Central memory CD4-positive, alpha-beta T cell (primary cell): Measurements from ENCODE around the gene SIX1.

Experiments
- DNase-seq: peaks from one replicate; pipeline ENCODE4 v3.0.0; 2022

Gene SIX1

DNA sequence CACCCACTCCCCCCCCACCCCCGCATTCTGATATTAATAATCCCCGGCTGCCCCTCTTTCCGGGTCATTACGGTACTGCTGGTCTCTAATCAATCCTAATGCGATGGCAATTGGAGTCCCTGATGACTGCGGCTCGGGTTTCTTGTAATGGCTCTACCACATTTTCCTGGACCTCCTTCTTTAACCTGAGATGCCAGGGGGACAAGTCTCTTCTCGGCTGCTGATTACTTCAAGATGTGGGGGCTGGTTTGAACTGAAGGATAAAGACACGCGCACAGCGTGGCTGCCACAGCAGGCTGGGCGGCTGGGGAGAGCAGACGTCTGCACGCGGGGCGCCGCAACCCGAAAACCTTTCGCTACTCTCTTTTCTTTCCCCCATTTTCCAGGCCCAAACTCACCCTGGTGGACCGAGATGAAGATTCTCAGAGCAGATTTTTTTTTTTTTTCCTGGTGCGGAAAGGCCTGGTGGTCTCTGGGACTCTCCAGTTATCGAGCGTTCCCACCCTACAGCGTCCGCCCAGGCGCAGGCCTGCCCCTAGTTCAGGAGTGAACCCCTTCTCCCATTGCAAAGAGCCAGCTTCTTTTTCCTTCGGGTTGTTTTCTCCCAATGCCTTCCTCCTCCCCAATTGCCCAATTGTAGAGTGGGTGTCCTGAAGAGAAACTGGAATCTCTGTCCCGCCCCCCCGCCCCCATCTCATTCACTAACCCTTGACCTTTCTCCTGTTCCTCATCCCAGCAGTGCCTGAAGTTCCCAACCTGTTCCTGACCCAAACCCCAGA, 6.0 kb upstream of the SIX1 start:
- no peak for DNase-seq

DNA sequence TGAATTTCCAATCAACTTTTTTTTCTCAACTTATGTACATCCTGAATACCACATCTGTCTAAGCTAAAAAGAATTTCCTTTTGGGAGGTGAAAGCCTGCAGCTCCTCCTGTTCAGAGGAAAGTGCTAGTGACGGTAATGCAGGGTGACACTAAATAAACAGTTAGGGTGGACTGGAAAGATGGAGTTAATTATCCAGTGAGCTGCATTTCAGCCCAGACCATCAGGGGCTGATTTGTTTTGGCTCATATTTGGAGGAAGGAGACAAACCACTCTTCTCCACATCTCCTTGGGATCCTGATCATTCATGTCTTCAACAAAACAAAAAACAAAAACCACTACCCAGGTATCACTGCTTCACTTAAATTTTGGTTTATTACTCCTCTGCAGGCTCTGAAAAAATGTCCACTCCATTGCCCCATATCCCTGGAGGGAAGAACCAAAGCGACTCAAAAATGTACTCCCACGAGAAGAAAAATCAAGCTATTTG, 5.1 kb upstream of the SIX1 start:
- DNase-seq: no peak

DNA sequence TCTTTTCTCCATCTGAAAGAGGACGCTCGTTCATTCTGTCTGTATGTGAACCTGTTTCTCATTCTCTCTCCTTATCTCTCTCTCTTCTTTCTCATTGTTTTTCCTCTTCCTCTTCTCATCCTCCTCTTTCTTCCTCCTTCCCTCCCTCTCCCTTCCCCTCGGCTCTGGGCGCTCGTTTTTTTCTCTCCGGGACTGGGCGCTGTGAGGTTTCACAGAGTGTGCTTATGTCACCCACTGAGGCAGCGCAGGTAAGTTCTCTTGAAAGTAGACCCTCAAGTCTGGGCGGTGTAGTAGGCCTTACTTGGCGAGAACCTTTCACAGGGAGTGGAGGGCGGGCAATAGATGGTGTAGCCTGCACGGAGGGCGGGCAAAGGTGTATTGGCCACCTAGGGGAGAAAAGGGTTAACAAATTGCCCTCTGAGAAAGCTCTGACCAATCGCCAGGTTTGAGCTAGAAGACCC, 4.5 kb upstream of the SIX1 start:
- no peak for DNase-seq

DNA sequence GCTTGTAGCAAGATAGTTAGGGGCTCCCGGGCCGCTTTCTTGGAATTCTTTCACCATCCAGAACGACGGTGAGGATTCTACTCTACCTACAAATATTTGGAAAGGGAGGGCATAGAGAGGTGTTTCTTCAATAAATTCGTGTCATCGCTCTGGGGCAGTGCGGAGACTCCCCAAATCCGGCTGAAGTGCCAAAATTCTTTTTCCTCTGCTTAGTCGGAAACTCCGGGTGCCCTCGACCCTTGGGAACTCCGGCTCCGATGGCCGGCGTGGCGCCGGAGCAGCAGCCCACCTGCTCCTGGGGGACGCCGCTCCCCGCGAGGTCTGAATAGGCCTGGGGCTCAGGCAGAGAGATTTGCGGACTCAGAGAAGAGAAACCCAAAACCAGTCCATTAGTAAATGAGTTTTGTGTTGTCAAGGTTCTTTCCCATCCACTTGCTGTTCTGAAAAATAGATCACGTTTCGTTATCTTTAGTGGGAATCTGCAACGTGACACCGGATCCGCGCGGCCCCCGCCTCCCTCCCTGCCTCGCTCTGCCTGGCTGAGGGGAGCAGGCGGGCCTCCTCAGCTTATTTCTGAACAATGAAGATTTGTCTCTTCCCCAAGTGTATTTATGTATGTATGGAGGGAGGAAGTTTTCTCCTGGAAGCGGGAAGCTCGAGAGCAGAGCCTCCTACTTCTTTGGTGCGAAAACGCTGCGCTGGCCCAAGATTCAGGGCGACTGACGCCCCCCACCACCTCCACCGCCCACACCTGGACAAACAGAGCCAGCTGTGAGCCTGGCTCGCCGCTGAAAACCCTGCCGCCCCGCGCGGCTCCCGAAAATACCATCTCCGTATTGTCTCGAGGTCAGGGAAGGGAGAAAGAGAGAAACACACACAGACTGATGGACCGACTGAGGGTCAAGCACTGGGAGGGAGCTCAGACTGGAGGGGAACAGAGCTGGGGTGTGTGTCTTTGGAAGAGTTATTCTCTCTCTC, 3.7 kb upstream of the SIX1 start:
- DNase-seq: no peak

DNA sequence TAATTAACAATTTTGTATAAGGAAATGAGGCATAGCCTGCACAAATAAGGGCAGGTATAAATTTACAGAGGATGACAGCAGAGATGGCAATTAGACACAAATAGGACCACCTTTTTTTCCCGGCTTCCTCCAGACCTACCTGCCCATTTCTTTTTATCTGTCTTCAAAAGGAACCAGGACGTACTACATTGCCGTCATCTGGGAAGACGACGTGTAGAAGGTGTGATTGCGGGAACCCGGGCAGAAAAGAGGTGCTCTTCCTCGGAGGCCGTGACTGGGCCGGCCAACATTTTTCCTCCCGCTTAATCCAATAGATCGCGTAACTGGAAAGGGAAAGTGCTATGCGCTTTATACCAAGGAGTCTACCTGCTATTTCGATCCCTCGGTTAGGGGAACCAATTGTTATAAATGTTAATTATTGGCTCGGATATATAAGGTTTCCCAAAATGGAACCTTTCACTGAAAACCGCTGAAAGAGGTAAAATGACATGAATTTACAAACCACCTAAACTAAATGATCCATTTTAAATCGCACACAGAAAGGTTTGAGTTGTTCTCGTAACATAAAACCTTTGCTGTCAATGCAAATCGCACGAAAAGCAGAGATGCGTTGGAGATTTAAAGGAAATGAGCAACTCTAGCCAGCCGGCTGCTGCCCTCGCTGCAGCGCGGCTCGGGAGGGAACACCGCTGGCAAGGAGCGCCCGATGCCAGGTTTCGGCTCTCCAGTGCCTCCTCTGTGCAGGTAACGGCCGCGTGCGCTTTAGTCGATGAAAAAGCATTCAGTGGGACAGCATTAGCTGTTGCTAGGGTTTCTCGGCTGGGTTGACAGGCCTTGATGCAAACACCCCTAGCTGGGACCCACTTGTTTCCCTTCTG, 2.8 kb upstream of the SIX1 start:
- DNase-seq: no peak

- no peak for DNase-seq
Observed at GRCh38 chr14:60651086-60651795, 2.0 kb upstream of the SIX1 start.

- DNase-seq: no peak
Observed at GRCh38 chr14:60650373-60650961, 1.2 kb upstream of the SIX1 start.

DNA sequence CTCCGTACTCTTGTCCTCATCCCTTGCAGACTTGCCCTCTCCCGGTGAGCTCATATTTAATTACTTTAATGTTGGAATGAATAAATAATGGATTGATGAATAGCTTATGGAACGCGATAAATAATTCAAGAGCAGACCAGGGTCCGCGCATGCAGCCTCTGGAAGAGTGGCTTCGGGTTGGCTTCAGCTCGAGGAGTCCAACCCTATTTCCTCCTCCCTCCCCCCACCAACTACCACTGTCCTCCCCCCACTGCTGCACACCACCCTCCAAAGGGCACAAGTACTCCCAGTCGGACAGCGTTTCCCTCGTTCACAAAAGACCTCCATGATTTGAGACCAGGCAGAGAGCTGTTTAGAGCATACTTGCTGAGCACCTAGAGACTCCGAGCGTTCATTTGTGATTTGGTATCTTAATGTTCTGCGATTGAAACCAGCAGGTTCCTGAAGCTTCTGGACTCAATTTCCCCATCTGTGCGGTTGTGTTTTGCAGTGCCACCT, 647 bp upstream of the SIX1 start:
- DNase-seq: no peak

DNA sequence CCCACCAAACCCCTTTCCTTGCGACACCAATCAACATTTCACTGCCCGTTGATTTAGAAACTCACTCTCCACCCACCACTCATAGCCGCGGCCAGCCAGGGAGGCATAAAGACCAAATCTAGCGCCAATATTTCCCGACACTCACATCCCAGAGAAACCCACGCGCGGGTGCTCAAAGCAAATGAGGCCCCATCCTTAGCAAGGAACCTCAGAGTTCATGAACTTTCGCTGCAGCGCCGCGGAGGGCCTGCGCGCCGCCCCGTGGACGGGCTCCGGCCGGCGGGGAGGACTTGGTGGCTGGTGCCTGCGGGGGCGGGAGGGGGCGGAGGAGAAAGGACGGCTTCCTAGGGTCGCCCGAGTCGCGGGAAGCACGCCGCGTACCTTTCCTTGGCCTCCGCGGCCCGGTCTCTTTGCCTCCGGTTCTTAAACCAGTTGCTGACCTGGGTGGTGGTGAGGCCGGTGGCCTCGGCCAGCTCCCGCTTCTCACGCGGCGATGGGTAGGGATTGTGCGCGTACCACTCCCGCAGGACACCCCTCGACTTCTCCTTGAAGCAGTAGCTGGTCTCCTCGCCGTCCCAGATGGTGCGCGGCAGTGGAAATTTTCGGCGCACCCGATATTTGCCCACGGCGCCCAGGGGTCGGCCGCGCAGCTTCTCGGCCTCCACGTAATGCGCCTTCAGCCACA, 886 bp downstream of the SIX1 start:
- DNase-seq: no peak

GRCh38 chr14:60647837-60648248, 1.4 kb downstream of the SIX1 start:
- DNase-seq: no peak

GRCh38 chr14:60647081-60647836, 2.0 kb downstream of the SIX1 start:
- DNase-seq: no peak

GRCh38 chr14:60646226-60646818, 3.0 kb downstream of the SIX1 start:
- DNase-seq: no peak

- DNase-seq: no peak
Observed at GRCh38 chr14:60645126-60645741, 4.0 kb downstream of the SIX1 start.

- no peak for DNase-seq
Observed at GRCh38 chr14:60644666-60645065, 4.6 kb downstream of the SIX1 start.

DNA sequence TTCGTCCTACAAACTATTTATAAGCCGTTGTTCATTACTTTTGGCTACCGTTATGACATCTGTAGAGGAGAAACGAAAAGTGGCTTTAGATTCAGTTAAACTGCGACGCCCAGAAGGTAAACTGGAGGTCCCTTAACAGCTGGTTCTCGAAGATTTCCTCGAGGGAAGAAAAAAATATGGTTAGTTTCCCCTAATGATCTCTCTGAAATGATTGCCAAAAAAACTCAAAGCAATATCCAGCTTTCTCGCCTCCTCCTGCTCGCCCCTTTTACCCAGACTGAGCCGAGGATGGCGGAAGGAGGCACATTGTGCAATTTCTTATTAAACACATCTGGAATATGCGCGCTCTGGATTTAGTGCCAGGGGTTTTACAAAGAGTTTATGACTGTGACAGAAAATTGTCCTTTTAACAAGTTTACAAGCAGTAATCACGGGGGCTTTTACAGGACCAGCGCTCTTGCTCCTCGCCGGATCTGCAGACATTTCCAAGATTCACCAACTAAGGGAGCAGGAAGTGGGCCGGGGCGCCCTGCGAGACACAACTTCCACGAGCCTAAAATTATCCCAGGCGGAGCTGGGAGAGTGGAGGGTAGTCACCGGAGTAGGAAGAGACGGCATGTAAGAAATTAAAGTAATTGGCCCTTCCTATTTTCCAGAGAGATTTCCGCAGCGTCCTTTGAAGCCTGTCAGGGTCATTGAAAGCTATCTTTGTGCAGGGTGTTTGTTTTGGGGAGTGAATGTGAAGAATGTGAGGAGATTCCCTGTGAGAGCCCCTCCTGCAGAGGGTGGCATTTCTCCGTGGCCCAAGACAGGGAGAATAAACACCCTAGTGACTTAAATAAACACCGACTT, 5.6 kb downstream of the SIX1 start:
- DNase-seq: no peak

DNA sequence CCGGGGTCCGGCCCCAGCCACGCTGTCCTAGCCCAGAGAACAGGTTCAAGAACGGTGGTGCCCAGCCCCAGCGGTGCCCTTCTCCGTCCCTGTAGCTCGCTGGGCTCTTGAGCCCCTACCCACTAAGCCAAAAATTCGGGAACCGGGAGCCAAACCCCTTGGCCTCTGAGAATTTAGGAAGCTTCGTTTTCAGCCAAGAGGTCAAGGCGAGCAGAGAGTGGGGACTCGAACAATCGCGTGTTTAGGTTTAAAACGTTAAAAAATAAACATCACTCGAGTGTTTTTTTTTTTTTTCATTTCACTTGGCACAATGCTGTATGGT, 6.2 kb downstream of the SIX1 start:
- no peak for DNase-seq

GRCh38 chr14:60642270-60643140, 6.8 kb downstream of the SIX1 start:
- DNase-seq: no peak
